ENCODE results near the gene TNS1.

TNS1 gene

DNA sequence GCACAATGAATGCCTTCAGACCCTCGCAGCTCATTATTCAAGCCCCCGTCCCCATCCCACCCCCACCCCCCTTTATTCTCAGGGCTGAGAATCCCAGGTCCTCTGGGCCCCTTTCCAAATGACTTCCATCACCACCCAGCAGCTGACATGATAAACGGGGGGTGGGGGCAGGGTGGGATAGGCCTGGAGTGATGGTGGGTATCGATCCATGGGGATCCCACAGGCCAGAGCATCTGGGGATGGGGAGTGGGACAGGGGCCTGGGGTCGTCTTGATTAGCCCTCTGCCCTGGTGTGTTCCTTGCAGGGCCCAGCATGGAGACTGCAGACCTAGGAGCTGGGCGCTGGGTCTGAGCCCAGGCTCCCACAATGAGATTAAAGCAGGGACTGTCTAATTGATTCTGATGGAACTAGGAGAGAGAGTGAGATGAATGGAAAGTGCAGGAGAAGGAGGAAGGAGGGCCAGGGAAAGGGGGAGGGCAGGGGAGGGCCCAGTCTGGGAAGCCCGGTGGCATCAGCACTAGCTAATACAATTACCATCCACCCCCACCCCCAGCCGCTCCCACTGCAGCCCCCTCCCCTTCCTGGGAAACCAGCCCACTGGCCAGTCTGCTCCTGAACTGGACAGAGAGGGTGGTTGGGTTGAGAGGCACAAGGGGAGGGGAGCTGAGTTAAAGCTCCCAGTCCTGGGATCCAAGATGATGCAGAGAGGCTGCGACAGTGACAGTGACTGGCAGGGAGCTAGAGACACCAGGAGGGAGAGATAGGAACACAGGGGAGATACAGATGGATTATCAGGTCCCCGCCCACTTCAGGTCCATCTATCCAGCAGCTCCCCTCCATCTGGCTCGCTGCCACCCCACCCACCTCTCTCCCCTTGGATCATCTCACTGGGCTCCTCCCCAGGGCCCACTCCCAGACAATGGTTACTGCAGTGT lies 13.1 kb upstream of the TNS1 start:
- no peak for DNase-seq

DNA sequence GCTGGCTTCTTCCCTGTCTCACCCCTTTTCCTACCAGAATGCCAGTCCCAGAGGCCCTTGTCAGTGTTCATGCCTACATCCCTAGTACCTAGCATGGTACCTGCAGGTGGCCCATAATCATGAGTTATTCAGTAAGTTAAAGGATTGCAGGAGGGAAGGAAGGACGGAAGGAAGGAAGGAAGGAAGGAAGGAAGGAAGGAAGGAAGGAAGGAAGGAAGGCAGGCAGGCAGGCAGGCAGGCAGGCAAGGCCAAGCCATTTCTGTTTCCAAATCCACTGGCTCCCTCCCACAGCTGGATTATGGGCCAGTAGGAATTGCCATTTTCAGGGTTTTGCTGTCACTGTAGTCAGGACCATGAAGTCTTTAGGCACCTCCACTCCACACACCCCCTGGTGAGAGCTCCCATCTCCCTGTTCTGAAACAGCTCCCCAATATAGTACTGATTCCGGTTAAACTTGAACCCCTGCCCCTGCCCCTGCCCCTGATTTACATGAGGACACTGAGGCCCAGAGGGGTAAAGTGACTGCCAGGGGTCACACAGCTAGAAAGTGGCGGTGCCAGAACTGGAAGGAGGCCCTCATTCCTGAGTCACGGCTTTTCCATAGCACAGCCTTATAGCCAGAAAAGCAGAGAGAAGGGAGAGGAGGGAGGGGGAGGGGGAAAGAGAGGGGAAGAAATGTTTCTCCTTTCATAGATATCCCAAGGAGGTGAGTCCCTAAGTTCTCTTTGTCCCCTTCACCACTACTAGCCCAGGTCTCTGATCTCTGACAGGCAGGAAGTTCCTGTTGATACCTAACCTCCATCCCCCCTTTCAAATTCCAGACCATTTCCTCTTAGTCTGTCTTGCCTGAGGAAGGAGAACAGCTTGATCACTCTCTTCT lies 12.2 kb upstream of the TNS1 start:
- DNase-seq = peak; percentile 38

DNA sequence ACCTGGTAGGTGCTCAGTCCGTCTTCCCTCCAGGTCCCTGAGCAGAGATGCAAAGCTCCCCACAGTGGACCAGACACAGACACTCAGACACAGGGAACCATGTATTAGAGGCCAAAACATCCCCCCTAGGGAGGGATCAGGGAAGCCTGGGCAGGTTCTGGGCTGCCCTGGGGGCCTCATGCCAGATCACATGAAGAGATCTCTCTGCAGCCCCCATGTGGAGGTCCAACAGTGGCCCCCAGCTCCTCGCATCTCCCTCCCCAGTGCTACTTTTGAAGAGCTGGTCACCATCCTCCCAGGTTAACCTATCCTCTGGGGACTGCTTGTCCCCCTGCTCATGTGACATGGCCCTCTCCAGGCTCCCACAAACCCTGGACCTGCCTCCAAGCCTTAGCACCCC lies 10.5 kb upstream of the TNS1 start:
- no peak for DNase-seq

DNA sequence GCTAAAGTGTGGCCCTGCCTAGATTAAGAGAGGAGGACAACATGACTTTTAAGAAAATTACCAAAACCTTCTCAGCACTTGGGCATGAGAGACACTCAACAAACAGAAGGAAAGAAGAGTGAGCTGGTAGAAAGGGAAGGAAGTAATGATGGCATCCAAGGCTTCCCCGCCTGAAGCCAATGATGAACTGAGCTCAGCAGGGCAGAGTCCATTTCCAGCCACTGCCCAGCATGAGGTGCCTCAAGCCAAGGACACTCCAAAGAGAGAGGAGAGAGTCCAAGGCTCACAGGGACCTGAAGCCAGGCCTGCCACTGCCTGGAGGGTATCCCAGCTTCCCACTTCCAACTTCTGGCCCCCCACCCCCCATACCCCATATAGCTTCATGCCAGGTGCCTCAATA lies 9.5 kb upstream of the TNS1 start:
- DNase-seq = no peak

DNA sequence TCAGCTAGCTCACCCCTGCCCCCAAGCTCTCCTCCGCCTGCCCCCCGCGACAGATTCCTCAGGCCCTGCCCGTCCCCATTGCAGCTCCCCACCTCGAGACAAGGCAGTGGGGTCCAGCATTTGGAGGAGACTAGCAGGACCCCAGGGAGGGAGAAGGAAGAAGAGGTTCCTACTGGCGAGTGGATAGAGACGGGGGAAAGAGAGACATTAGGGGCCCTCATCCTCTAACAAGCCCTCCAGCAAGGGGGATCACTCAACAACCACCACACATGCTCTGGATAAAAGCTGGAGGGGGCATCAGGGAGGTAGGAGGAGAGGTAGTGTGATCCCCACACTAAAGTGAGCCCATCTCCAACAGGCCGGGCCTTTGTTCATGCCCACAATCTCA lies 8.9 kb upstream of the TNS1 start:
- DNase-seq = no peak

DNA sequence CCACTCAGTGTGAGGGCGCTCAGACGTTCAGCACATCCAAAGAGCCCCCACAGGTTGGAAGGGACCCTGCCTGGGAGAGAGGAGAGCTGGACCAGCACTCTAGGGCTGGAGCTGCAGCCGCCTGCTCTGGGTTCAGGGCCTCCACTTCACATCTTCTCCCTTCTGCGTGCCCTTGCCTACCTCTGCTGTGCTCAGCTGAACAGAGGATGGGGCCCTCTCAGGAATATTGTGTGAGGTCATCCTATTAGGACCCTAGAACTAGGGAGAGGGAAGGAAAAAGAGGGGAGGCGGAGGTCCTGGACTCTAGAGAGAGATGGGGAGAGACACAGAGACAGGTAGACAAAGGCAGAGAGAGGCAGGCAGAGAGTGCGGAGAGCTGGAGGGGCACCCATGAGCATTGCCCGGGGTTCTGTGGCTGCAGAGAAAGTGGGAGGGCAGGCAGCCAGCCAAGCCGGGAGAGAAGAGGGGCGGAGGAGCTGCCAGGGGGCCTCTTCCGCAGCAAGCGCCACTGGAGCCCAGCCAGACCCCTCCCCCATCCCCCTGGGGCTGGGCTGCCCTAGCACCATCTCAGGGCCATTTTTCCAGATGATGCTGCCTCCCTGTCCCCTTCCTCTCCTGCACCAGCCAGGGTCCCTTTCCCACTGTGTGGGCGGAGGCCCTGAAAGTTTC lies 8.3 kb upstream of the TNS1 start:
- DNase-seq = peak; percentile 40

DNA sequence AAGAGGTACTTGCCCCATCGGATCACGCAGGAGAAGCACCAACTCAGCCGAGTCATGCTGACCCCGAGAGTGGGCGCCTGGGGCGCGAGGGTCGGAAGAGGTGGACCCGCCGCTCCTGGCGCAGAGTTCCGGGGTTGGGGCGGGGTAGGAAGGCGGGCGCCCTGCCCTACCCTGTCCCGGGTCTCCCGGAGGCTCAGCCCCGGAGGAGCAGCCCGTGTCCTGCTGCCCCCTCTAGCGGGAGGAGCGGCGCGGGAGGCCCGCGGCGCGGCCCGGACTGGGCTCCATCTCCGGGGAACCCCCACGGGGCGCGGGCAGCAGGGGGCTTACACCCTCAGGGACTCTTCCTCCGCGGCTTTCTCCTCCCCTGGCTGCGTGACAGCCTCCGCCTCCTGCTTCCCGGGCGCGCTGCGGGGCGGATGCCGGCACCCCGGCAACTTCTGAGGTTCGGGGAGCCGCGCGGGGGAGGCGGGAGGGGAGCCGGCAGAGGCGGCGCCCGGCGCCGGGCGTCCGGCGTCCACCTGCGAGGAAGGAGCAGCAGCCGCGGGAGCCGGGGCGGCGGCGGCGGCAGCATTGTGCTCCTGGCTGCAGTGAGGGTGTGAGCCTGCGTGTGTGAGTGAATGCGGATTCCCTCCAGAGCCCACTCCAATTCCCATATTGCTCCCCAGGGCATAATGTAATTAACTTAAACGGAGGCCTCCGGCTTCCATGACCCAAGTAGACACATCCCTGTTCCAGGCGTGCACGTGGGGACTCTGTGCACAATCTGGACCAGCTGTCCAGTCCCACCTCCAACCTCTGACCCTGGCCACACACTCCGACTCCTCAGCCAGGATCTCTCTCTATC lies 7.6 kb upstream of the TNS1 start:
- peak; percentile 67 for DNase-seq

DNA sequence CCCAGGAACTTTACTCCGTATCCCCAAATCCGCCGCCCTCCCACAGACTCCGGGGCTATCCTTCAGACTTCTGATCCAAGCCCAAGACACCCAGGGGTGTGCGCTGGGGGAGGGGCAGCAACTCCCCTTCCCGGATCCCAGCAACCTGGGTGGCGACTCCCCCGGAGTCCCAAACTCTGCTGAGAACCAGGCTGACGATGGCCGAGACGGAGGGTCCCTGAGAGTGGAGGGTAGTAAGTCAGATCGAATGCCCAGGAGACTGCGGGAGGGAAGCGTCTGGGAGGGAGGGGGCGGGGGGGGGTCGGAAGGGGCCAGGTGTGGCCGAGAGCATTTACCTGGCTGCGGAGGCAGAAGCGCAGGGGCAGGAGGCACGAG lies 7.0 kb upstream of the TNS1 start:
- no peak for DNase-seq

DNA sequence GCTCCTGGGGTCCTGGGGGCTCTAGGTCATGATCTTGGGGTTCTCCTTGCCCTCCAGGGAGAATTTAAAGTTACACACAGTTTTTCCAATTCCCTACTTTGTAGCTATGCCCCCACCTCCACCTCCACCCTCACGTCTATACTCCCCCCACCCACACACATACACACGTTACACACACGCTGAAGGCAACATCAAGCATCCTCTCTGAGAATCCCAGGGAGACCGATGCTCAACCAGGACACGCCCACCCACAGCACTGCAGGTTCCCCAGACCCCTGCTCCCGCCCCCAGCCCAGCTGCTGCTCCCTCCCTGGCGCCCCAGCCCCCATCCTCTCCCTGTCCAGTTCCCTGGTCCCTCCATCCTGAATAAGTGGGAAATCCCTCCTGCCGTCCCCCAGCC lies 6.4 kb upstream of the TNS1 start:
- no peak for DNase-seq

DNA sequence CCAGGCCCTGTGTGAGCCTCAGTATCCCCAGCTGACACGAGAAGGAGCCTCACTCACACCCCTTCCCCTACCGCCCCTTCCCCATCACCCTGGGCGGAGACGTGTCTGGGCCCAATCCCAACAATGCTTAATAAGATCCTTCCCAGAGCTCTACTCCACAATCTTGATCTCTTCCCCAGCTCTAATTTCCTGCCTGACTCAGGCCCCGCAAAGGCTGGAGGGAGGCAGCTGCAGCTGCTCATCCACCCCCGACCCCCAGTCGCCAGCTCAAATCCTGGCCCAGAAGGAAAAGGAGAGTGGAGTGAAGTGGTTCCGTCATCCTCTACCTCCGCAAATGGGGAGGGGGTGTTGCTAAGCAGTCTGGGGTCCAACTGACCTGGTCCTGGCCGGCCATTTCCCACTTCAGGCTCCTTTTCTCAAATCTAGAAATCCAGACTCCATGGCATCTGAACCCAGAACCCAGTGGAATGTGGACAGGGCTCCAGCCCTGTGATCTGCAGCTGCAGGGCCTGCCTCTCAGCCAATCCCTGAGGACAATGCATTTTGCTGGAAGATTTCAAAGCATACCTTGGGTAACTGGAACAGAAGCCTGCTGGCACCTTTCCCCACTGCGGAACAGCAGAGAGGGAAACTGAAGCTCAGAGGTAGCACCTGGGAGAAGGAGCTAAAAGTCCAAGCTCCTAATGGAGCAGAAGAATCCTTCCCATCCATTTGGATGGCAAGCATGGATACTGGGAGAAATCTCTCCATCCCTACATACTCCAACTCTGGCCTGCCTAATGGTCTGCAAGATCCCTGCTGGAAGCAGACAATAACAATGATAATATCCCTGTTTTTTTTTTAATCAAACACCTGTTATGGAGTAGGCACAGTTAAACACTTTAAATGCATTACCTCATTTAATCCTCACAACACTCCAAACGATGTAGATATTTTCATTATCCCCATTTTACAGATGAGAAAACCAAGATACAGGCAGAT lies 5.6 kb upstream of the TNS1 start:
- peak; percentile 37 for DNase-seq

DNA sequence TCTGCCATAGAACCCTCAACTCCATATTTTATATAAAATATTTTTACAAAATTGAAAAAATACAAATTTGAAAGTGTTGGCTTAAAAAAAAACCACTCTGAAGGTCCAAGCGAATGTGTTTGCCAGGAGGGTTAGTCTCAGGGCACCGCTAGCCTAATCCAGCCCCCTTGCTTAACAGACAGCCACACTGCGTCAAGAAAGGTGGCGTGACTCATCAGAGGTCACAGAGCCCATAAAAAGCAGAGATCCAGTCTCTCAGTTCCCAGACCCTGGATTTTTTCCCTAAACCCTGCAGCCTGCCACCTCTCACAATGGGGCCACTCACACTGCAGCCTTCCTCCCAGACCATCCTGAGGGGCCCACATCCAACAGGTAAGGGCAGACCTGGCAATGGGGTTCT lies 3.9 kb upstream of the TNS1 start:
- DNase-seq = no peak

DNA sequence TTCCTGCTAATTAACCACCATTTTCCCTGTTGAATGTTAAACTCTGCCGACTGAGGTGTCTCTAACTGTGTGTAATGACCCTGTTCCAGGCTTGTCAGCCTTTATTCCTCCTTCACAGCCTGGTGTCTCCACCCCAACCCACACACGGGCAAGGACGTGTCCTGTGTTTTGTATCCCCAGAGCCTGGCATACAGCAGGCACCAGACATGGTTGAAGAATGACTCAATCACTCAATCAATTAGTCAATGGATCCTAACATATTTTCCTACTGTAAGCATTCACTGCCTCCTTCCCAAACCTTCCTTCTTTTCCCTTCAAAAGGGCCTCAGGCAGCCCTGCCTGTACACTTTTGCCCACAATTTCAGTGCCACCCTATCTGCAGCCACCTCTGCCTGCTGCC lies 2.7 kb upstream of the TNS1 start:
- peak; percentile 38 for DNase-seq

DNA sequence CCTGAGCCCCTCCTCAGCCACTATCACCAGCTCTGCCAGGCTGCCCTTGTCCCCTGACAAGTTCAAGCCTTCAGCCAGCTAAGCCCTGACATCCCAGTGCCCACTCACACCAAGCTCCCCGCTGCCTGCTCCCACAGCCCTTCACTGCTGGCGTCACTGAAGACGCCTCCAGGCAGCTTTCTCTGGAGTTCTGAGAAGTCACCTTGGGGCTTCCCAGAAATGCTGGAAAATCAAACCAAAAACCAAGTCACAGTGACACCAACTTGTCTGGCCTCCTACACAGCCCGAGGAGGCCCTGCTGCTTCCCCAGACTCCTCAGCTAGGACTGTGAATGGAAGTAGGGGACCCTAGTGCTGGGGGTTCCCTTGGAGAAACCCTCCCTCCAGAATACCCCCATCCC lies 2.2 kb upstream of the TNS1 start:
- DNase-seq = no peak

DNA sequence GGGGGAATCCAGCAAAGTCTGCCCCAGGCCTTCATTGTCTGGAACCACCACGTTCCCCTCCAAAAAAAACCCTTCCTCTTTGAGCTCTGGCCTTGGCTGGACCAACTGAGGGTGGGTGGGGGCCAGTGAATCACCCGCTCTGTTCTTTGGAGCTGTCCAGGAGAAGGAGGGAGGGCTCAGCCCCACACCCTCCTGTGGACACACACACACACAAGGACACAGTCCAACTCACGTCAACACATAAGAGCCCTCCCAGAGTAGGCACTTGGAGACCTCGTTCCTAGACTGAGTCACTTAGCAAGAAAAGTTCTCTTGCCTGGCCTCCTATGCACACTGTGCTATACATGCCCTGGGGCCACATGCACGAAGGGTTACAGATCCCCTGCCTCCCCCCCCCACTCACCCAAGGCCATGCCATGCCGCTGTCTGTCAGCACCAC lies 1.2 kb upstream of the TNS1 start:
- peak; percentile 94 for DNase-seq

DNA sequence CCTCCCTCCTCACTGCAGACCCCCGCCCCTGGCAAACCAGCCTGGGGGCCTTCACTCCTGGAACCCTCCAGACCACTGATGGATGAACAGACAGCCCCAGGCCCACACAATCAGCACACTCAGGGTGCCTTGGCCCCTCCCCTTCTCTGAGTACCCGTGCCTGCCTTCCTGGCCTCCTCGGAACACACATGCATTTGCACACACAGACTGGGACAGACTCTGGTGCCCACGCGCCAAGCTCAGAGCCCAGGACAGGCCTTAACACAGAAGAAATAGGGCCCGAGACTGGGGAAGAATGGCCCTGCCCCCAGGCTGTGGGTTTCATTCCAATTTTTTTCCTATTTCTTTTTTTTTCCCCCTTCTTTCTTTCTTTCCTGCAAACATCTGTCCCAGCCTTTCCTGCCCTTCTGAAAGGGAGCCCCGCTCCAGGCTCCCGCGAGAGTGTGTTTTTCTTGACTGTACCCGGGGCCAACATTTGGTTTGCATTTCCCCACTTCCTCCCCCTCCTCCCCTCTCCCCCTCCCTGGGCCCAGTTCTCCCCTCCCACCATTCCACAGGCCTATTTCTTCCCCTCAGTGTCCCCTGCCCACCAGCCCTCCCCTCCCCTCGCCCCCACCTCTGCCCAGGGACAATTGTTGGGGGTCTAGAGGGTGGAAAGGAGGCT lies 618 bp upstream of the TNS1 start:
- peak; percentile 89 for DNase-seq

DNA sequence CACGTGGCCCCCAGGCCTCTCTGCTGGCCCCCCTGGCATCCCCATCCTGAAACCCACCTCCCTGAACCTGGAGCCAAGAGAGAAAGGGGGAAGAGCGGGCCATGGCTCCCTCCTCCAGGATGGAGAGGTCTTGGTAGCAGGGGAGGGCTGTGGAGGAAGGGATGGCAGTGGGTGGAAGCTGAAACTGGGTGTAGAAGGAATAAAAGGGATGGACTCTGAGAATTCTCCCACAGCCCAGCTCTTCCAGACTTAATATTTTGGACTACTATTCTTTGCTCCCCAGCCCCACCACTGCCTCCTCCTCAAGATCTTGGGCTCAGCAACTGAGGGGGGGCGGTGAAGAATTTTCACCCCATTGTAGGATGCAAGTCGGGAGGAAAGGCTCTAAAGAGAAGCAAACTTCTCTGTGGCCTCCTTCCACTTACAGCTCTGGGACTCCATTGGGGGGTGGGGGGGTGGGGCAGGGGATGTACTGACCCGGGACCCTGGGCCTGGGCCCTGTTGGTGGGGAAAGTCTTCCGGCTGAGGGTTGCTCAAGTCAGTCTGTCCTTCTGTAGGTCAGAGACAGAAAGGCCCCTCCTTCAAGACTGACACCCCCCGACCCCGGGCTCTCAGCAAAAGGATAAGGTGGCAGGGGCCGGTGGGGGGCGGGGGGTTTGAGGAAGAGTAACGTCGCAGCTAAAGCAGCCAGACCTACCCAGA lies 501 bp downstream of the TNS1 start:
- no peak for DNase-seq

DNA sequence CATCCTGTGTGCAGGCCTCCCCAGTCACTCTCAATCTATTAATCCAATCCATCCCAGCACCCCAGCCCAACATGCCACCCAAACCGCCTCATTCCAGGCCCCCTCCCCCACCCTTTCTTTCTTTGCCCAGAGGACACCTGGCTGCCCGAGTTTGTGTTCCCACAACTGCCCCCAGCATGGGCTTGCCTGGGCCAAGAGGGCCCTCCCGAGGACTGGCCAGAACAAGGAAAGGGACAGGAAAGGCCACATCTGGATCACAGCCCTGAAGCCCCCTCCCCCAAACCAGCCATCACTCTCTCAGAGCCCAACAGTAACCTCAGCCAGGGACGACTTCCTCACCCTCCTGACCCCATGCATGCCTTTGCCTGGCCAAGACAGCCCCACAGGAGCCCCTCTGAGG lies 1.2 kb downstream of the TNS1 start:
- DNase-seq = no peak

DNA sequence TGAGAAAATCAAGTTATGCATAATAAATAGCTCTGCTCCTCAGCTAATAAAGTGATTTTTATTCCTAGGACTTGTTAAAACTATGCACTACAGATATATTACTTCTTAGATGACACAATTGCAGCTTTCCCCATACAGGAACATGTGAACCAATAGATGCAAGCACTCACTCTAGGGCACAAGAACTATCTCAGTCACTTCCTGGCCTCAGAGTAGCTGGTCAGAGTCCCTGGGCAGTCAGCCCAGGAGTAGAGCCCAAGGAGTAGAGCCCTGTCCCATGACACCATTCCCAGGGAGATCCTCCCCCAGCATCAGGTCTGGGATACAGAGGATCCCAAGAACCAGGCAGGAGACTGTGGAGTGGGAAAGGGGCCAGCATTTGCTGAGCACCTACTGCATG lies 2.7 kb downstream of the TNS1 start:
- DNase-seq = peak; percentile 68

DNA sequence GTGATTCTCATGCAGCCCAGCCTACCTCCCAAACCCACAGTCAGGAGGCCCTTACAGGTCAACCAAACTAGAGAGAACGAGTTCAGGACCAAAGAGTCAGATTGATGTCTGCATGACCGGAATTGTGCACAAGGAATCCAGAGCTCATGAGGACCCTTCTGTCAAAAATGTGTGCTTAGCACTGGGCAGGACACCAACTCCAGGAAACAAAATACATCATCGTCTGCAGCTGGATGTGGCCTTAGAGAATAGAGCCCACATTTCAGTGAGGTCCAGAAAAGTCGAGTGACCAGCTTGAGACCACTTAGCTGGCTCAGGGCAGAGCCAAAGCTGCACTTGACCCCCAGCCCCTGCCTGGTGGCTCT lies 3.2 kb downstream of the TNS1 start:
- no peak for DNase-seq

Data from fibroblast of skin of scalp (primary cell).